ENCODE data around the gene NAA38. TPM values are rescaled to one million over a fixed set of nuclear protein-coding genes. Genes with fewer than 3 reads are reported as not detected.

NAA38 gene
- total RNA-seq, 1 donor from 2014 or later, result 58.7 TPM

GRCh38 chr17:7837408-7838088 is 19.8 kb downstream of the NAA38 start:
- Histone ChIP-seq H3K27ac (peak overlapping the region; percentile 99), H3K4me1 (peaks cover 46% of the 10 kb centered on the region), H3K9me3 (no peaks in the 10 kb centered on the region), H3K4me3 (peak overlapping the region; percentile 83), H3K27me3 (no peaks in the 10 kb centered on the region), H3K36me3 (peaks cover 5% of the 10 kb centered on the region)
- TF ChIP-seq CTCF (IDR thresholded peaks at IDR 0.05), result no peak
- intact Hi-C loops (cut with DNase I), result no loop called here
- DNase-seq, result no peak
- no peak for ATAC-seq

- H3K27me3 ChIP-seq, result no peaks in the 10 kb centered on the region
- H3K36me3 ChIP-seq, result peaks cover 5% of the 10 kb centered on the region
- peak overlapping the region; percentile 83 for H3K4me3 ChIP-seq
- H3K4me1 ChIP-seq, result peaks cover 46% of the 10 kb centered on the region
- no peaks in the 10 kb centered on the region for H3K9me3 ChIP-seq
- H3K27ac ChIP-seq, result peak overlapping the region; percentile 99
- ATAC-seq, result peak; percentile 38
- DNase-seq, result peak; percentile 94
- no peak for TF ChIP-seq CTCF (IDR thresholded peaks at IDR 0.05)
- intact Hi-C loops (cut with DNase I), result no loop called here
Observed at GRCh38 chr17:7836596-7837407, 20.6 kb downstream of the NAA38 start.

GRCh38 chr17:7835814-7836595 is 21.4 kb downstream of the NAA38 start:
- H3K36me3 ChIP-seq, result peaks cover 5% of the 10 kb centered on the region
- DNase-seq (peak; percentile 88), ATAC-seq (peak; percentile 19)
- H3K4me1 ChIP-seq, result peaks cover 42% of the 10 kb centered on the region
- TF ChIP-seq CTCF (IDR thresholded peaks at IDR 0.05), result no peak
- H3K9me3 ChIP-seq, result no peaks in the 10 kb centered on the region
- intact Hi-C loops (cut with DNase I), result no loop called here
- H3K27me3 ChIP-seq, result no peaks in the 10 kb centered on the region
- H3K27ac ChIP-seq, result peak overlapping the region; percentile 99
- H3K4me3 ChIP-seq, result peak overlapping the region; percentile 83

DNA sequence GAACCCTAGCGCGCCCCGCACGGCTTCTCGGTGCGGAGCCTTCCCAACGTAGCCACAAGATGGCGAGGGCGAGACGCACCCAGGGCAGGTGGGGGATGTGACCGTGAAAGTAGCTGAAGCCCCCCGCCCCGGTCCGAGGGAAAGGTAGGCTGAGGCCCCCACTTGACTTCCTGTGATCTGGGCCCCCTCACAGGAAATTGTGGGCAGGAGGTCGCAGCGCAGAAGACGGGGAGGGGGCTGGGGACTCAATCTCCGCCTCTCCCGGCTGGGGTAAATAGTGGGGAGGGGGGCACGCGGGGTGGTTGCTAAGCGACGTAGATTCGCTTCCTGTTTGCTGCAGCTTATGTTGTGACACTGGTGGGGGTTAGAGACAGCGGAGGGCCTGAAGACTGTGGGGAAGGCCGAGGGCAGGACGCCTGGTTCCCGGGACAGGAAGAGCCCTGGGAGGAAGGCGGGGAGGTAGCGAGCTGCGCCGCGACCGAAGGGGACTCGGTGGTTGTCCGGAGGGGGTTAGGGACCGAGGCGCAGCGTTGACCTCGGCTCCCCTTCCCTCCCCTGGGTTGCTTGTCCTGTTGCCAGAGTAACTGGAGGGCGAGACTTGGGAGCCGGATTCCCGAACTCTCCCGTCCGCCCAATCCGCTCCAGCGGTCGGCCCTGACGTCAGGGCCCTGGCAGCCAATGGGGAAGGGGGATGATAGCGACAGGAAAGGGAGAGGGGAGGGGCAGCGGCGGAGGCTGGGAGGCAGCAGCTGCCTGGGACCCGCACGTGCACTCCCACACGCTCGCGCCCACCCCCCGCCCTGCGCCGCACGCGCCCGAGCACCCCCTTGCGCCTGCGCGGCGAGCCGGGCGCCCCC is 22.2 kb downstream of the NAA38 start:
- intact Hi-C loops (cut with DNase I), result no loop called here
- peaks cover under 1% of the 10 kb centered on the region for H3K36me3 ChIP-seq
- peak; percentile 82 for ATAC-seq
- H3K4me3 ChIP-seq, result peak overlapping the region; percentile 83
- peaks cover 34% of the 10 kb centered on the region for H3K4me1 ChIP-seq
- no peaks in the 10 kb centered on the region for H3K9me3 ChIP-seq
- peak; percentile 69 for TF ChIP-seq CTCF (IDR thresholded peaks at IDR 0.05)
- H3K27me3 ChIP-seq, result no peaks in the 10 kb centered on the region
- peak; percentile 98 for DNase-seq
- H3K27ac ChIP-seq, result peak overlapping the region; percentile 99

DNA sequence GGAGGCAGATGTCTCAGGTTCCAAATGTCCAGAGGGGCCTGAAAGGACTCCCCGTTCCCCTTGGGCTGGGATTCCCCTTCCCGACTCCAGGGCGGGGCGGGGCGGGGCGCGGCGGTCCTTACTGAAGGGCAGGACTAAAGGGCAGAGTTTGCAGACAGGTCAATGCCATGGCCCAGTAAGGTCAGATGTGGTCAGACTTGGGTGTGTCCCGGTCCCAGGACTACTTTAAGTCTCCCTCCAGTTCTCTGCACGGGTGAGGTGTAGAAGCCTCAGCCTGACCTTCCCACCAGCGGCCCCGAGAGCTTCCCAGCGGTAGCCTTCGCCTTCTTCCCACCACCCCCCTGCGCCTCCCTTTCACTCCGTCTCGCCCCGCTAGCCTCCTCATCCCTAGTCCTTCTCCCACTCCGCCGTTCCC is 22.8 kb downstream of the NAA38 start:
- TF ChIP-seq CTCF (IDR thresholded peaks at IDR 0.05), result no peak
- ATAC-seq (peak; percentile 34), DNase-seq (peak; percentile 91)
- Histone ChIP-seq H3K36me3 (no peaks in the 10 kb centered on the region), H3K4me1 (peaks cover 28% of the 10 kb centered on the region), H3K27me3 (no peaks in the 10 kb centered on the region), H3K9me3 (no peaks in the 10 kb centered on the region), H3K4me3 (peak overlapping the region; percentile 83), H3K27ac (peak overlapping the region; percentile 99)
- intact Hi-C loops (cut with DNase I), result no loop called here

All from upper lobe of right lung (tissue), 1 donor.